ENCODE results near the gene PFN3. TPM values are rescaled to one million over a fixed set of nuclear protein-coding genes. Genes with fewer than 3 reads are reported as not detected.

The PFN3 gene
- total RNA-seq, 1 experiment from 2014 or later, result 0.48 TPM

DNA sequence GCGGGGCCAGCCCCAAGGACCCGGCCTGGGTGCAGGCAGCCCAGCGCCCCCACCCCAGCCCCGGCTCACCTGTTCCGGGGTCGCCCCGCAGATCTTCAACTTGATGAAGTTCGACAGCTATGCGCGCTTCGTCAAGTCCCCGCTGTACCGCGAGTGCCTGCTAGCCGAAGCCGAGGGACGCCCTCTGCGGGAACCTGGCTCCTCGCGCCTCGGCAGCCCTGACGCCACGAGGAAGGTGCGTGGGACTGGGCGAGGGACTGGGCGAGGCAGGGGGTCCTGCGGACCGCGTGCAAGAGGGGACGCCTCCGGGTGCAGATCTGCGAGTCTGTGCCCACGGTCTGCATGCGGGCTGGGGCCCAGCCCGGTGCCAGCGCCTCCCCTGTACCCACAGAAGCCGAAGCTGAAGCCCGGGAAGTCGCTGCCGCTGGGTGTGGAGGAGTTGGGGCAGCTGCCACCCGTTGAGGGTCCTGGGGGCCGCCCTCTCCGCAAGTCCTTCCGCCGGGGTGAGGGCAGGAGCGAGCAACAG, 33.1 kb downstream of the PFN3 start (continued):
- TF ChIP-seq MAX (CRISPR knock-in tag; IDR thresholded peaks at IDR 0.05) (peak; percentile 98), PRDM15 (CRISPR knock-in tag; IDR thresholded peaks at IDR 0.05) (peak; percentile 75), OVOL2 (CRISPR knock-in tag; IDR thresholded peaks at IDR 0.05; ENCODE audit: borderline replicate concordance) (no peak), ARID4B (CRISPR knock-in tag; IDR thresholded peaks at IDR 0.05; ENCODE audit: borderline replicate concordance) (peak; percentile 79; the same call in 1 of the 2 replicates), ZNF138 (CRISPR knock-in tag; conservative IDR thresholded peaks at IDR 0.05) (no peak), ZNF232 (CRISPR knock-in tag; IDR thresholded peaks at IDR 0.05) (0 out of 2 replicates have a peak, but pooled peaks have one; percentile 58), ESRRA (CRISPR knock-in tag; IDR thresholded peaks at IDR 0.05; ENCODE audit: borderline replicate concordance) (peak; percentile 91; the same call in 1 of the 2 replicates), ZNF121 (CRISPR knock-in tag; IDR thresholded peaks at IDR 0.05) (0 out of 2 replicates have a peak, but pooled peaks have one; percentile 38), SMAD3 (CRISPR knock-in tag; IDR thresholded peaks at IDR 0.05; ENCODE audit: borderline replicate concordance) (peak; percentile 90; the same call in 1 of the 2 replicates), STAT6 (CRISPR knock-in tag; conservative IDR thresholded peaks at IDR 0.05; ENCODE audit: low read depth) (no peak), FOXJ3 (CRISPR knock-in tag; IDR thresholded peaks at IDR 0.05; ENCODE audit: borderline replicate concordance) (no peak), CREB1 (CRISPR knock-in tag; IDR thresholded peaks at IDR 0.05) (peak; percentile 85; the same call in 1 of the 2 replicates), SOX15 (CRISPR knock-in tag; IDR thresholded peaks at IDR 0.05) (no peak), MYBL2 (CRISPR knock-in tag; IDR thresholded peaks at IDR 0.05) (peak; percentile 84), ZNF423 (CRISPR knock-in tag; IDR thresholded peaks at IDR 0.05) (no peak), ETV6 (CRISPR knock-in tag; IDR thresholded peaks at IDR 0.05) (peak; percentile 87; the same call in 1 of the 2 replicates), CREM (CRISPR knock-in tag; IDR thresholded peaks at IDR 0.05) (0 out of 2 replicates have a peak, but pooled peaks have one; percentile 29), HMGA2 (CRISPR knock-in tag; IDR thresholded peaks at IDR 0.05) (no peak), IRF2 (CRISPR knock-in tag; IDR thresholded peaks at IDR 0.05; ENCODE audit: borderline replicate concordance, low read depth) (no peak)
- TF ChIP-seq, protein P1, sequence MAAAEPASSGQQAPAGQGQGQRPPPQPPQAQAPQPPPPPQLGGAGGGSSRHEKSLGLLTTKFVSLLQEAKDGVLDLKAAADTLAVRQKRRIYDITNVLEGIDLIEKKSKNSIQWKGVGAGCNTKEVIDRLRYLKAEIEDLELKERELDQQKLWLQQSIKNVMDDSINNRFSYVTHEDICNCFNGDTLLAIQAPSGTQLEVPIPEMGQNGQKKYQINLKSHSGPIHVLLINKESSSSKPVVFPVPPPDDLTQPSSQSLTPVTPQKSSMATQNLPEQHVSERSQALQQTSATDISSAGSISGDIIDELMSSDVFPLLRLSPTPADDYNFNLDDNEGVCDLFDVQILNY (CRISPR knock-in tag; IDR thresholded peaks at IDR 0.05), result peak; percentile 87; the same call in 1 of the 2 replicates
- TF ChIP-seq, protein P2, sequence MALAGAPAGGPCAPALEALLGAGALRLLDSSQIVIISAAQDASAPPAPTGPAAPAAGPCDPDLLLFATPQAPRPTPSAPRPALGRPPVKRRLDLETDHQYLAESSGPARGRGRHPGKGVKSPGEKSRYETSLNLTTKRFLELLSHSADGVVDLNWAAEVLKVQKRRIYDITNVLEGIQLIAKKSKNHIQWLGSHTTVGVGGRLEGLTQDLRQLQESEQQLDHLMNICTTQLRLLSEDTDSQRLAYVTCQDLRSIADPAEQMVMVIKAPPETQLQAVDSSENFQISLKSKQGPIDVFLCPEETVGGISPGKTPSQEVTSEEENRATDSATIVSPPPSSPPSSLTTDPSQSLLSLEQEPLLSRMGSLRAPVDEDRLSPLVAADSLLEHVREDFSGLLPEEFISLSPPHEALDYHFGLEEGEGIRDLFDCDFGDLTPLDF (CRISPR knock-in tag; IDR thresholded peaks at IDR 0.05), result peak; percentile 84
- TF ChIP-seq, protein P3, sequence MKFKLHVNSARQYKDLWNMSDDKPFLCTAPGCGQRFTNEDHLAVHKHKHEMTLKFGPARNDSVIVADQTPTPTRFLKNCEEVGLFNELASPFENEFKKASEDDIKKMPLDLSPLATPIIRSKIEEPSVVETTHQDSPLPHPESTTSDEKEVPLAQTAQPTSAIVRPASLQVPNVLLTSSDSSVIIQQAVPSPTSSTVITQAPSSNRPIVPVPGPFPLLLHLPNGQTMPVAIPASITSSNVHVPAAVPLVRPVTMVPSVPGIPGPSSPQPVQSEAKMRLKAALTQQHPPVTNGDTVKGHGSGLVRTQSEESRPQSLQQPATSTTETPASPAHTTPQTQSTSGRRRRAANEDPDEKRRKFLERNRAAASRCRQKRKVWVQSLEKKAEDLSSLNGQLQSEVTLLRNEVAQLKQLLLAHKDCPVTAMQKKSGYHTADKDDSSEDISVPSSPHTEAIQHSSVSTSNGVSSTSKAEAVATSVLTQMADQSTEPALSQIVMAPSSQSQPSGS (CRISPR knock-in tag; IDR thresholded peaks at IDR 0.05; ENCODE audit: borderline replicate concordance, low read depth), result peak; percentile 84; the same call in 1 of the 2 replicates
- TF ChIP-seq, protein P4, sequence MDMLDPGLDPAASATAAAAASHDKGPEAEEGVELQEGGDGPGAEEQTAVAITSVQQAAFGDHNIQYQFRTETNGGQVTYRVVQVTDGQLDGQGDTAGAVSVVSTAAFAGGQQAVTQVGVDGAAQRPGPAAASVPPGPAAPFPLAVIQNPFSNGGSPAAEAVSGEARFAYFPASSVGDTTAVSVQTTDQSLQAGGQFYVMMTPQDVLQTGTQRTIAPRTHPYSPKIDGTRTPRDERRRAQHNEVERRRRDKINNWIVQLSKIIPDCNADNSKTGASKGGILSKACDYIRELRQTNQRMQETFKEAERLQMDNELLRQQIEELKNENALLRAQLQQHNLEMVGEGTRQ (CRISPR knock-in tag; IDR thresholded peaks at IDR 0.05), result no peak
